ENCODE results near the gene WDCP.

- TF ChIP-seq, protein P1, sequence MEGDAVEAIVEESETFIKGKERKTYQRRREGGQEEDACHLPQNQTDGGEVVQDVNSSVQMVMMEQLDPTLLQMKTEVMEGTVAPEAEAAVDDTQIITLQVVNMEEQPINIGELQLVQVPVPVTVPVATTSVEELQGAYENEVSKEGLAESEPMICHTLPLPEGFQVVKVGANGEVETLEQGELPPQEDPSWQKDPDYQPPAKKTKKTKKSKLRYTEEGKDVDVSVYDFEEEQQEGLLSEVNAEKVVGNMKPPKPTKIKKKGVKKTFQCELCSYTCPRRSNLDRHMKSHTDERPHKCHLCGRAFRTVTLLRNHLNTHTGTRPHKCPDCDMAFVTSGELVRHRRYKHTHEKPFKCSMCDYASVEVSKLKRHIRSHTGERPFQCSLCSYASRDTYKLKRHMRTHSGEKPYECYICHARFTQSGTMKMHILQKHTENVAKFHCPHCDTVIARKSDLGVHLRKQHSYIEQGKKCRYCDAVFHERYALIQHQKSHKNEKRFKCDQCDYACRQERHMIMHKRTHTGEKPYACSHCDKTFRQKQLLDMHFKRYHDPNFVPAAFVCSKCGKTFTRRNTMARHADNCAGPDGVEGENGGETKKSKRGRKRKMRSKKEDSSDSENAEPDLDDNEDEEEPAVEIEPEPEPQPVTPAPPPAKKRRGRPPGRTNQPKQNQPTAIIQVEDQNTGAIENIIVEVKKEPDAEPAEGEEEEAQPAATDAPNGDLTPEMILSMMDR (IDR thresholded peaks at IDR 0.05): no peak
- TF ChIP-seq POLR2A (IDR thresholded peaks at IDR 0.05): no peak
- no peak for TF ChIP-seq EP300 (IDR thresholded peaks at IDR 0.05)
Observed at GRCh38 chr2:24024018-24024417, 23.2 kb downstream of the WDCP start.
